RWPE2 (cell line): ENCODE results near the gene CHCHD4.

Experiments
- ATAC-seq: fragments of 200-7000 bp; cut with Tn5 transposase; 3 replicates; pipeline ENCODE4 v1.9.1; 2021; ENCODE audit warnings: low read depth
- DNase-seq: peaks from one replicate; pipeline ENCODE4 v3.0.0-alpha.2; 2020; ENCODE audit warnings: low spot score
- H3K27ac ChIP-seq: fragments of 450-650 bp; 2 replicates; pipeline ENCODE4 v1.5.1; 2017; ENCODE audit warnings: mild to moderate bottlenecking; ENCODE audit not compliant: poor library complexity, severe bottlenecking
- H3K27me3 ChIP-seq: fragments of 250-450 bp; sonication (Bioruptor Pico); 2 replicates; pipeline ENCODE4 v1.5.1; 2021; ENCODE audit warnings: mild to moderate bottlenecking, moderate library complexity; ENCODE audit not compliant: insufficient read depth, poor library complexity, severe bottlenecking
- H3K36me3 ChIP-seq: fragments of 250-450 bp; sonication (Bioruptor Pico); 2 replicates; pipeline ENCODE4 v1.5.1; 2020; ENCODE audit warnings: low read depth, mild to moderate bottlenecking, moderate library complexity
- H3K4me1 ChIP-seq: fragments of 250-450 bp; sonication (Bioruptor Pico); 2 replicates; pipeline ENCODE4 v1.5.1; 2021; ENCODE audit warnings: mild to moderate bottlenecking, moderate library complexity; ENCODE audit not compliant: insufficient read depth, poor library complexity, severe bottlenecking
- H3K4me3 ChIP-seq: fragments of 250-450 bp; sonication (Bioruptor Pico); 2 replicates; pipeline ENCODE4 v1.5.1; 2021; ENCODE audit warnings: mild to moderate bottlenecking, moderate library complexity; ENCODE audit not compliant: severe bottlenecking
- H3K9me3 ChIP-seq: fragments of 250-450 bp; sonication (Bioruptor Pico); 2 replicates; pipeline ENCODE4 v1.5.1; 2021; ENCODE audit warnings: mild to moderate bottlenecking, moderate library complexity; ENCODE audit not compliant: severe bottlenecking
- CTCF ChIP-seq: fragments of 450-650 bp; IDR thresholded peaks from one replicate; pipeline ENCODE4 v1.5.1; 2017; ENCODE audit warnings: mild to moderate bottlenecking, moderate library complexity; ENCODE audit not compliant: poor library complexity, severe bottlenecking

CHCHD4 gene

GRCh38 chr3:14144423-14145075, 19.9 kb upstream of the CHCHD4 start:
- H3K9me3 ChIP-seq, result no peaks in the 10 kb centered on the region
- H3K4me1 ChIP-seq, result peaks cover 30% of the 10 kb centered on the region
- H3K4me3 ChIP-seq, result no peak overlapping the region
- peaks cover 36% of the 10 kb centered on the region for H3K36me3 ChIP-seq
- H3K27me3 ChIP-seq, result no peaks in the 10 kb centered on the region
- no peak for DNase-seq
- no peak for TF ChIP-seq CTCF
- ATAC-seq, result peak; percentile 66
- peak overlapping the region; percentile 94 for H3K27ac ChIP-seq

- Histone ChIP-seq H3K27me3 (no peaks in the 10 kb centered on the region), H3K9me3 (no peaks in the 10 kb centered on the region), H3K4me1 (peaks cover 30% of the 10 kb centered on the region), H3K4me3 (no peak overlapping the region), H3K27ac (peak overlapping the region; percentile 94), H3K36me3 (peaks cover 42% of the 10 kb centered on the region)
- ATAC-seq (peak; percentile 76), DNase-seq (no peak)
- TF ChIP-seq CTCF, result no peak
These were observed 18.9 kb upstream of the CHCHD4 start for GRCh38 chr3:14143271-14144225.

GRCh38 chr3:14142567-14143270, 18.0 kb upstream of the CHCHD4 start:
- ATAC-seq, result no peak
- H3K4me3 ChIP-seq, result no peak overlapping the region
- peaks cover 30% of the 10 kb centered on the region for H3K4me1 ChIP-seq
- no peaks in the 10 kb centered on the region for H3K9me3 ChIP-seq
- peak overlapping the region; percentile 94 for H3K27ac ChIP-seq
- no peak for TF ChIP-seq CTCF
- no peak for DNase-seq
- H3K36me3 ChIP-seq, result peaks cover 49% of the 10 kb centered on the region
- no peaks in the 10 kb centered on the region for H3K27me3 ChIP-seq

GRCh38 chr3:14141602-14142341, 17.1 kb upstream of the CHCHD4 start:
- ATAC-seq, result no peak
- peaks cover 48% of the 10 kb centered on the region for H3K36me3 ChIP-seq
- H3K4me1 ChIP-seq, result peaks cover 37% of the 10 kb centered on the region
- no peaks in the 10 kb centered on the region for H3K9me3 ChIP-seq
- no peaks in the 10 kb centered on the region for H3K27me3 ChIP-seq
- H3K27ac ChIP-seq, result peak overlapping the region; percentile 94
- no peak overlapping the region for H3K4me3 ChIP-seq
- TF ChIP-seq CTCF, result no peak
- peak; percentile 54 for DNase-seq
